Measurements from ENCODE around the gene LMO2. TPM values are rescaled to one million over a fixed set of nuclear protein-coding genes. Genes with fewer than 3 reads are reported as not detected.
A peak's percentile ranks its signal among the peaks of the same experiment; 100 is the strongest.

Gene LMO2
- total and polyA plus RNA-seq, 2 of the 13 experiments (the other 11 are each of a cell fraction or from before 2014, with no cell fraction given) = not detected

- TF ChIP-seq RERE (CRISPR knock-in tag; IDR thresholded peaks at IDR 0.05; ENCODE audit: low read depth) (no peak), NAIF1 (CRISPR knock-in tag; IDR thresholded peaks at IDR 0.05; ENCODE audit: borderline replicate concordance) (no peak), LRRFIP1 (CRISPR knock-in tag; conservative IDR thresholded peaks at IDR 0.05) (no peak), MIER3 (CRISPR knock-in tag; IDR thresholded peaks at IDR 0.05; ENCODE audit: borderline replicate concordance) (no peak), TMF1 (CRISPR knock-in tag; IDR thresholded peaks at IDR 0.05; ENCODE audit: low read depth) (no peak), USF2 (IDR thresholded peaks at IDR 0.05; ENCODE audit: low read depth, low read length) (no peak), USF2 (CRISPR knock-in tag; IDR thresholded peaks at IDR 0.05; ENCODE audit: borderline replicate concordance) (no peak), ZNF784 (CRISPR knock-in tag; IDR thresholded peaks at IDR 0.05; ENCODE audit: borderline replicate concordance) (no peak), ZFP91 (CRISPR knock-in tag; IDR thresholded peaks at IDR 0.05; ENCODE audit: borderline replicate concordance) (peak; percentile 33; the same call in 1 of the 2 replicates), ZNF800 (CRISPR knock-in tag; IDR thresholded peaks at IDR 0.05) (peak; percentile 58; the same call in 1 of the 2 replicates)
Measured at GRCh38 chr11:33869481-33870422, 22.1 kb downstream of the LMO2 start (continued).
